ENCODE data around the gene SOAT2.

The SOAT2 gene

DNA sequence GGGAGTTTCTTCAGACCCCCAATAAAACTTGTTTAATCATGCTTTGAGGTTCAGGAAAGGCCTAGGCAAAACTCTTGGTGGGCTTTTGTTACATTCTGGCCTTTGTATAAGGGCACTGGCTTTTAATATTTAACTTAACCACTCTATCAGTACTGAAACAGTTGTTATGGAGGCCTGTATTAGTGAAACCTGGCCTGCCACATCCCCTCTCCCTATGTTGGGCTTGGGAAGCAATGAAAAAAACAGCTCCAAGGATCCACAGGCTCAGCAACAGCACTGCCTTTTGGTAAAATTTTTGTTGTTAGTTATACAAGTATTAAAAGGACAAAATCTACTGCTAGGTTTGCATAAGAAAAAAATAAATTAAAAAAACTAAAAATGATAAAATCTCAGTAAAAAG is 10.7 kb downstream of the SOAT2 start:
- DNase-seq (ENCODE audit: low read depth), result no peak
- H3K4me3 ChIP-seq (ENCODE audit: low read depth, low read length), result no peak overlapping the region
- TF ChIP-seq CTCF (IDR thresholded peaks at IDR 0.05; ENCODE audit: low read depth, low read length, missing control alignments), result no peak

DNA sequence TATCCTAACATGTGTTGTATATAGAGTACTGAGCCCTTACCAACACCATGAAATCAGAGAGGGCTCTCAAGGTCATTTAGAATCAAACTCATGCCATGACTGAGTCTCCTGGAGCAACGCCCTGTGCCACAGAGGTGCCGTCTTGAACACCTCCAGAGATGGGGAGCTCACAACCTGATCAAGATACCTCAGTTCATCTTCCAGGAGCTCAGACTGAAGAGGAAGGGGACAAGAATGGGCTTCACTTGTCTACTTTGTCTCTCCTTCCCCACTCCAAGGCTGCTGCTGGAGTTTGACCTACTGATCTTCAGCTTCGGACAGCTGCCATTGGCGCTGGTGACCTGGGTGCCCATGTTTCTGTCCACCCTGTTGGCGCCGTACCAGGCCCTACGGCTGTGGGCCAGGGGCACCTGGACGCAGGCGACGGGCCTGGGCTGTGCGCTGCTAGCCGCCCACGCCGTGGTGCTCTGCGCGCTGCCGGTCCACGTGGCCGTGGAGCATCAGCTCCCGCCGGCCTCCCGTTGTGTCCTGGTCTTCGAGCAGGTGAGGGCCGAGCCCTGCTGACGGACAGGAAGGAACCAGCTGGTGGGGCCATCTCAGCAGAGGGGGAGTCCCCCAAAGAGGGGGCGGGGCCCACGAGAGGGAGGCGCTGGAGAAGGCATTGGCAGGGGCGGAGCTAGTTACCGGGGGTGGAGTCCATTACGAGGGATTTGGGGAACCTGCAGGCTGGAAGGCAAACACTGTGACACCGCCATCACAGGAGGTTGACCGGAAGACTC is 12.0 kb downstream of the SOAT2 start:
- no peak for TF ChIP-seq CTCF (IDR thresholded peaks at IDR 0.05; ENCODE audit: low read depth, low read length, missing control alignments)
- no peak for DNase-seq (ENCODE audit: low read depth)
- H3K4me3 ChIP-seq (ENCODE audit: low read depth, low read length), result no peak overlapping the region

GRCh38 chr12:53115891-53116648 is 12.8 kb downstream of the SOAT2 start:
- H3K4me3 ChIP-seq (ENCODE audit: low read depth, low read length), result no peak overlapping the region
- no peak for TF ChIP-seq CTCF (IDR thresholded peaks at IDR 0.05; ENCODE audit: low read depth, low read length, missing control alignments)
- DNase-seq (ENCODE audit: low read depth), result no peak

- no peak for TF ChIP-seq CTCF (IDR thresholded peaks at IDR 0.05; ENCODE audit: low read depth, low read length, missing control alignments)
- DNase-seq (ENCODE audit: low read depth), result no peak
- H3K4me3 ChIP-seq (ENCODE audit: low read depth, low read length), result no peak overlapping the region
Measured at GRCh38 chr12:53118751-53119300, 15.5 kb downstream of the SOAT2 start.

- DNase-seq (ENCODE audit: low read depth), result no peak
- H3K4me3 ChIP-seq (ENCODE audit: low read depth, low read length), result no peak overlapping the region
- no peak for TF ChIP-seq CTCF (IDR thresholded peaks at IDR 0.05; ENCODE audit: low read depth, low read length, missing control alignments)
Measured at GRCh38 chr12:53120685-53121525, 17.6 kb downstream of the SOAT2 start.

DNA sequence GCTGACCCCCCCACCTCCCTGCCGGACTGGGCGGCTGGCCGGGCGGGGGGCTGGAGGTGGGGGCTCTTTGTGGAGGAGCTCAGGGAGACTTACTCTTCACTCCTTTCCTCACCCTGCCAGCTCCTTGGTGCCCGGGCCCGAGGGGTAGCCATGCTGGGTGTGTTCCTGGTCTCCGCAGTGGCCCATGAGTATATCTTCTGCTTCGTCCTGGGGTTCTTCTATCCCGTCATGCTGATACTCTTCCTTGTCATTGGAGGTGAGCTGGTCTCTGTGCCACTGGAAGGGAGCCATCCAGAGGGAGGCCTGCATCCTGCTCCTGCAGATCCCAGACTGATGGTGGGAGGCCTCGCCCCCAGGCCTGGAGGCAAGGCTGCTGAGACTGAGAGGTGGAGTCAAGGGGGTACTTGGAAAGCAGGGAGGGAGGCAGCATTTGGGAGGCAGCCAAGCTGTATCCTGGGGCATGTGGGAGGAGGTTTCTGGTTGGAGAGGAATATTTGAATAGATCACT is 19.7 kb downstream of the SOAT2 start:
- no peak for DNase-seq (ENCODE audit: low read depth)
- no peak overlapping the region for H3K4me3 ChIP-seq (ENCODE audit: low read depth, low read length)
- TF ChIP-seq CTCF (IDR thresholded peaks at IDR 0.05; ENCODE audit: low read depth, low read length, missing control alignments), result no peak

Measured in GM12864 (cell line).